Measurements from ENCODE around the gene PROC.

Gene PROC

GRCh38 chr2:127400897-127401756 lies 17.1 kb upstream of the PROC start:
- H3K9ac ChIP-seq (ENCODE audit: low read length) = no peak overlapping the region
- no peak overlapping the region for H3K4me3 ChIP-seq (ENCODE audit: insufficient read depth, low read length, poor library complexity, severe bottlenecking)
- H3K27me3 ChIP-seq (ENCODE audit: low read length) = no peaks in the 10 kb centered on the region
- no peak overlapping the region for H3K27ac ChIP-seq (ENCODE audit: low read depth, low read length)
- TF ChIP-seq EZH2phosphoT487 (conservative IDR thresholded peaks at IDR 0.05; ENCODE audit: low read length) = no peak
- TF ChIP-seq, protein P1, sequence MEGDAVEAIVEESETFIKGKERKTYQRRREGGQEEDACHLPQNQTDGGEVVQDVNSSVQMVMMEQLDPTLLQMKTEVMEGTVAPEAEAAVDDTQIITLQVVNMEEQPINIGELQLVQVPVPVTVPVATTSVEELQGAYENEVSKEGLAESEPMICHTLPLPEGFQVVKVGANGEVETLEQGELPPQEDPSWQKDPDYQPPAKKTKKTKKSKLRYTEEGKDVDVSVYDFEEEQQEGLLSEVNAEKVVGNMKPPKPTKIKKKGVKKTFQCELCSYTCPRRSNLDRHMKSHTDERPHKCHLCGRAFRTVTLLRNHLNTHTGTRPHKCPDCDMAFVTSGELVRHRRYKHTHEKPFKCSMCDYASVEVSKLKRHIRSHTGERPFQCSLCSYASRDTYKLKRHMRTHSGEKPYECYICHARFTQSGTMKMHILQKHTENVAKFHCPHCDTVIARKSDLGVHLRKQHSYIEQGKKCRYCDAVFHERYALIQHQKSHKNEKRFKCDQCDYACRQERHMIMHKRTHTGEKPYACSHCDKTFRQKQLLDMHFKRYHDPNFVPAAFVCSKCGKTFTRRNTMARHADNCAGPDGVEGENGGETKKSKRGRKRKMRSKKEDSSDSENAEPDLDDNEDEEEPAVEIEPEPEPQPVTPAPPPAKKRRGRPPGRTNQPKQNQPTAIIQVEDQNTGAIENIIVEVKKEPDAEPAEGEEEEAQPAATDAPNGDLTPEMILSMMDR (IDR thresholded peaks at IDR 0.05; ENCODE audit: insufficient read depth, low read length, poor library complexity, severe bottlenecking) = no peak
- H3K4me2 ChIP-seq (ENCODE audit: low read depth, low read length, poor library complexity, severe bottlenecking) = no peak overlapping the region
- H3K9me3 ChIP-seq (ENCODE audit: insufficient read depth, low read length) = no peaks in the 10 kb centered on the region
- no peaks in the 10 kb centered on the region for H4K20me1 ChIP-seq (ENCODE audit: low read depth, low read length)
- no peaks in the 10 kb centered on the region for H3K36me3 ChIP-seq (ENCODE audit: low read length)
- H3K79me2 ChIP-seq (ENCODE audit: insufficient read depth, low read length) = no peaks in the 10 kb centered on the region
- no peak overlapping the region for H2AFZ ChIP-seq (ENCODE audit: low read depth, low read length, severe bottlenecking)
- H3F3A ChIP-seq (ENCODE audit: insufficient read depth) = no peaks in the 10 kb centered on the region
- H3K9me2 ChIP-seq (replicated peaks; ENCODE audit: insufficient read depth, low read length) = no peaks in the 10 kb centered on the region

DNA sequence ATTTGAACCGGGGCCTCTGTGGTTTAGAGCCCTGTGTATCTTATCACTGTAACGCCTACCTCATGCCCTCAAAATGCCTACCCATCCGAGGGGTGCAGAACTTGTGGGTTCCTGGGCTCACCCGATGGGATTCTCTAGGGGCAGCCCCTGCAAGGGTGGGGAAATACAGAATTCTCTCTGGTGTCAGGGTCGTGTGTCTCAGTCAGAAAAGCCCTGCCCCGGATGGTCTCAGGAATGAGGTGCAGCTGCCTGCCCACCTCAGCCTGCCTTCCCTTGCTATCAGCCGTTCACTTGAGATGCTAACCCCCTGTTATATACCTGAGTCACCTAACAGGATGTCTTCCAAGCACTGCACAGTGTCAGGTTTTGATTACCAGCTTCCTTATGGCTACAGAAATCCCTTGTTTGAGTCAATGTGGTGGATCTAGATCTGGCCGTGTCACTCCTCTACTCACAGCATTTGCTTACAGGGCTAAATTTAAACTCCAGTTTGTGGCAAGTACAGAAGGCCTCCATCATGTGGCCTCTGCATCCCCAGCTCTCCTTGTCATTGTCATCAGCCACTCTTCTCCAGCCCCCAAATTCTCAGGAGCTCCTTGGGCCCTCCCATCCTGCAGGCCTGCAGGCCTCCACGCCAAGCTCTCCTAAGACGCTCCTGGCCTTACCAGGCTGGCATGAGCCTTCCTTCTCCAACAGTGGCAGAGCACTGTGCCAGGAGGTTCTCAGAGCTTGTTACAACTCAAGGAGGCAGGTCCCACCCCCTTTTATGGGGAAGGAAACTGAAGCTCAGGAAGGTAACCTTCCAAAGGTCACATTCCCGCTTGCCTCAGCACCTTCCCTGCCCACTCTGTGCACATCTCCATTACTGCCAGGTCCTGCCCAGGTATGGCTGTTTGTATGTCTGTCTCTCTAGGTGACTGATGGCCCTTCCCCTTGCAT lies 16.2 kb upstream of the PROC start:
- H3K27ac ChIP-seq (ENCODE audit: low read depth, low read length) = no peak overlapping the region
- no peak overlapping the region for H3K4me2 ChIP-seq (ENCODE audit: low read depth, low read length, poor library complexity, severe bottlenecking)
- H2AFZ ChIP-seq (ENCODE audit: low read depth, low read length, severe bottlenecking) = no peak overlapping the region
- no peaks in the 10 kb centered on the region for H3K9me2 ChIP-seq (replicated peaks; ENCODE audit: insufficient read depth, low read length)
- no peak overlapping the region for H3K9ac ChIP-seq (ENCODE audit: low read length)
- no peaks in the 10 kb centered on the region for H3F3A ChIP-seq (ENCODE audit: insufficient read depth)
- H3K79me2 ChIP-seq (ENCODE audit: insufficient read depth, low read length) = no peaks in the 10 kb centered on the region
- no peaks in the 10 kb centered on the region for H3K36me3 ChIP-seq (ENCODE audit: low read length)
- TF ChIP-seq, protein P1 (IDR thresholded peaks at IDR 0.05; ENCODE audit: insufficient read depth, low read length, poor library complexity, severe bottlenecking) = no peak
- no peak for TF ChIP-seq EZH2phosphoT487 (conservative IDR thresholded peaks at IDR 0.05; ENCODE audit: low read length)
- no peaks in the 10 kb centered on the region for H3K9me3 ChIP-seq (ENCODE audit: insufficient read depth, low read length)
- no peaks in the 10 kb centered on the region for H3K27me3 ChIP-seq (ENCODE audit: low read length)
- no peaks in the 10 kb centered on the region for H4K20me1 ChIP-seq (ENCODE audit: low read depth, low read length)
- no peak overlapping the region for H3K4me3 ChIP-seq (ENCODE audit: insufficient read depth, low read length, poor library complexity, severe bottlenecking)

- no peaks in the 10 kb centered on the region for H3K27me3 ChIP-seq (ENCODE audit: low read length)
- H3K27ac ChIP-seq (ENCODE audit: low read depth, low read length) = no peak overlapping the region
- no peak overlapping the region for H3K9ac ChIP-seq (ENCODE audit: low read length)
- H3K4me3 ChIP-seq (ENCODE audit: insufficient read depth, low read length, poor library complexity, severe bottlenecking) = no peak overlapping the region
- no peak overlapping the region for H3K4me2 ChIP-seq (ENCODE audit: low read depth, low read length, poor library complexity, severe bottlenecking)
- no peaks in the 10 kb centered on the region for H3K79me2 ChIP-seq (ENCODE audit: insufficient read depth, low read length)
- H3K9me2 ChIP-seq (replicated peaks; ENCODE audit: insufficient read depth, low read length) = no peaks in the 10 kb centered on the region
- H2AFZ ChIP-seq (ENCODE audit: low read depth, low read length, severe bottlenecking) = no peak overlapping the region
- TF ChIP-seq EZH2phosphoT487 (conservative IDR thresholded peaks at IDR 0.05; ENCODE audit: low read length) = no peak
- TF ChIP-seq, protein P1 (IDR thresholded peaks at IDR 0.05; ENCODE audit: insufficient read depth, low read length, poor library complexity, severe bottlenecking) = no peak
- H3K36me3 ChIP-seq (ENCODE audit: low read length) = no peaks in the 10 kb centered on the region
- H3F3A ChIP-seq (ENCODE audit: insufficient read depth) = no peaks in the 10 kb centered on the region
- no peaks in the 10 kb centered on the region for H4K20me1 ChIP-seq (ENCODE audit: low read depth, low read length)
- H3K9me3 ChIP-seq (ENCODE audit: insufficient read depth, low read length) = no peaks in the 10 kb centered on the region
These were observed 14.8 kb upstream of the PROC start for GRCh38 chr2:127403460-127403859.

Data from SU-DHL-6 (cell line).